GM18526 (cell line): ENCODE results near the gene KRTAP9-1.
"Not testable (repeated sequence)": the region's sequence is repeated elsewhere in the genome, so short reads cannot be mapped to it uniquely, and the experiment has no call there.

Source experiments
- POLR2A ChIP-seq: IDR thresholded peaks from 3 replicates; pipeline ENCODE4 v1.6.1; 2011; ENCODE audit not compliant: insufficient read length; ENCODE audit errors: extremely low read depth

The KRTAP9-1 gene

GRCh38 chr17:41189837-41190318, at the start of gene KRTAP9-1:
Gene KRTAP9-1 (plus strand): TSS chr17:41189887. CDS start chr17:41189887, 0 bp downstream.
- TF ChIP-seq POLR2A: not testable (repeated sequence)

- TF ChIP-seq POLR2A: no peak
Measured at GRCh38 chr17:41140360-41141131, 49.1 kb upstream of the KRTAP9-1 start, which contains the start of gene KRTAP4-6. Gene KRTAP4-6 (minus strand): TSS chr17:41140544. CDS start chr17:41140487, 57 bp downstream.

- TF ChIP-seq POLR2A: no peak
Measured at GRCh38 chr17:41141361-41141760, 48.3 kb upstream of the KRTAP9-1 start.

- TF ChIP-seq POLR2A: no peak
Measured at GRCh38 chr17:41144846-41145245, 44.8 kb upstream of the KRTAP9-1 start.

- TF ChIP-seq POLR2A: no peak
Measured at GRCh38 chr17:41145261-41145660, 44.4 kb upstream of the KRTAP9-1 start.

- TF ChIP-seq POLR2A: no peak
Measured at GRCh38 chr17:41147531-41148204, 42.0 kb upstream of the KRTAP9-1 start.

GRCh38 chr17:41149652-41149985, 40.1 kb upstream of the KRTAP9-1 start, which contains the start of gene KRTAP4-5:
Gene KRTAP4-5 (minus strand): TSS chr17:41149825. CDS start chr17:41149767, 58 bp downstream.
- TF ChIP-seq POLR2A: no peak

- TF ChIP-seq POLR2A: no peak
Measured at GRCh38 chr17:41150026-41150425, 39.7 kb upstream of the KRTAP9-1 start.

GRCh38 chr17:41151525-41151924, 38.2 kb upstream of the KRTAP9-1 start:
- TF ChIP-seq POLR2A: no peak

- no peak for TF ChIP-seq POLR2A
Measured at GRCh38 chr17:41153856-41154255, 35.8 kb upstream of the KRTAP9-1 start.

GRCh38 chr17:41160648-41161047, 29.0 kb upstream of the KRTAP9-1 start, which contains the start of gene KRTAP4-4:
Gene KRTAP4-4 (minus strand): TSS chr17:41160748. CDS start chr17:41160691, 57 bp downstream.
- no peak for TF ChIP-seq POLR2A

GRCh38 chr17:41163828-41164227, 25.9 kb upstream of the KRTAP9-1 start:
- no peak for TF ChIP-seq POLR2A

GRCh38 chr17:41167561-41167960, 22.1 kb upstream of the KRTAP9-1 start:
- no peak for TF ChIP-seq POLR2A

GRCh38 chr17:41168121-41168520, 21.6 kb upstream of the KRTAP9-1 start, which contains the start of gene KRTAP4-3:
Gene KRTAP4-3 (minus strand): TSS chr17:41168221. CDS start chr17:41168172, 49 bp downstream.
- no peak for TF ChIP-seq POLR2A

- TF ChIP-seq POLR2A: no peak
Measured at GRCh38 chr17:41171886-41172285, 17.8 kb upstream of the KRTAP9-1 start.
